ENCODE results near the gene TRAPPC10. TPM values are rescaled to one million over a fixed set of nuclear protein-coding genes. Genes with fewer than 3 reads are reported as not detected.

The TRAPPC10 gene
- total and polyA plus RNA-seq, 2 donors (not counting 1 experiment from before 2014, with no cell fraction given), result 15.4 to 22.0 TPM

DNA sequence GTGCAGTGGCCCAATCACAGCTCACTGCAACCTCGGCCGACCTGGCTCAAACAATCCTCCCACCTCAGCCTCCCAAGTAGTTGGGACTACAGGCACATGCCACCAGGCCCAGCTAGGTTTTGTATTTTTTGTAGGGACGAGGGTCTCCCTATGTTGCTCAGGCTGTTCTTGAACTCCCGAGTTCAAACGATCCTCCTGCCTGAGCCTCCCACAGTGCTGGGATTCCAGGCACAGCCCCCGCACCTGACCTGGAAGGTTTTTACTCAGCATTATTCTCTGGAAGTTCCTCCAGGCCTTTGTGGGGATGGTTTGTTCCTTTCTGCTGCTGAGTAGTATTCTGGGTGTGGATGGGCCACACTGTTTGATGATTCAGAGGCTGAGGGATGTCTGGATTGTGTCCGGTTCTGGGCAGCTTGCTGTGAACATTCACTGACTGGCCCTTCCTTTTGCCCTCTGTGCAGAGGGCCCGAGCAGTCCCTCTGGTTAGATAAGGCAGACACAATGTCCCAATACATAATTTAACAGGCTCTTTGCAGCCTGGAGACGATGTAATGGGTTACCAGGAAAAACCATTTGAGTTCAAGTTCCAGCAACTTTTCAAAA lies 6.0 kb upstream of the TRAPPC10 start:
- Histone ChIP-seq H3K79me2 (ENCODE audit: control insufficient read depth, insufficient read depth, low read length) (no peaks in the 10 kb centered on the region), H3K4me2 (ENCODE audit: extremely low read depth, insufficient read depth, low read length) (no peak overlapping the region), H3K27ac (ENCODE audit: insufficient read depth, low read length) (peak overlapping the region; percentile 33), H3K4me1 (ENCODE audit: control insufficient read depth, extremely low read depth, insufficient read depth, low read length) (peaks cover 9% of the 10 kb centered on the region), H2AFZ (ENCODE audit: low read length) (peak overlapping the region; percentile 21), H3K9me3 (ENCODE audit: control insufficient read depth, insufficient read depth, low read depth, low read length) (no peaks in the 10 kb centered on the region), H3K4me3 (replicated peaks in 1 of 4; ENCODE audit: control extremely low read depth in 1 of 4, insufficient read depth in 1 of 4, low read depth in 3 of 4, low read length in 4 of 4) (no peak overlapping the region), H3K9ac (ENCODE audit: insufficient read depth, low read length) (peak overlapping the region; percentile 13), H3K36me3 (ENCODE audit: control insufficient read depth, insufficient read depth, low read length) (no peaks in the 10 kb centered on the region), H4K20me1 (ENCODE audit: control insufficient read depth, extremely low read depth, insufficient read depth, low read length) (no peaks in the 10 kb centered on the region), H3K27me3 (ENCODE audit: control insufficient read depth, insufficient read depth, low read length) (no peaks in the 10 kb centered on the region)
- DNase-seq (ENCODE audit: low read depth in 2 of 2), result peak; percentile 77 to 98
- no peak for TF ChIP-seq EZH2 (IDR thresholded peaks at IDR 0.05; ENCODE audit: low read length, missing control alignments)
- no peak for TF ChIP-seq CTCF (conservative IDR thresholded peaks at IDR 0.05 in 1 of 2, IDR thresholded peaks at IDR 0.05 in 1 of 2; ENCODE audit: low read depth in 1 of 2, low read length in 2 of 2)

DNA sequence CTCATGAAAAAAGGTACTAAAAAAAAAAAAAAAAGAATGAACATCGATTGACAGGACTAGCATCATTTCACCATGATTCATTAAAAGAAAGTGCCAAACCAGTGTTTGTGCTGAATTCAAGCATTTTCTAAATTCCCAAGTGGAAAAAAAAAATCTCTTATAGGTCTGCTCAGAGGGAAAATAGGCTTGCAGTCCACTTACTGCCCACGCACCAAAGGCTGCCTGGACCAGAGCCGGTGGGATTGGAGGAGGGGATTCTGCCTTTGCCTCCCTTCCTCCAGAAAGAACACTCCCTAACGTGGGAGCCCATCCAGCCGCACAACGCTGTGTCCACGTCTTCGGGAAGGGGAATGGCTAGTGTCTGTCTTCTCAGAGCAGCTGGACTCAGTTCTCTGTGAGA lies 5.5 kb upstream of the TRAPPC10 start:
- no peaks in the 10 kb centered on the region for H3K79me2 ChIP-seq (ENCODE audit: control insufficient read depth, insufficient read depth, low read length)
- no peak overlapping the region for H3K4me2 ChIP-seq (ENCODE audit: extremely low read depth, insufficient read depth, low read length)
- H2AFZ ChIP-seq (ENCODE audit: low read length), result peak overlapping the region; percentile 75
- H4K20me1 ChIP-seq (ENCODE audit: control insufficient read depth, extremely low read depth, insufficient read depth, low read length), result no peaks in the 10 kb centered on the region
- H3K4me1 ChIP-seq (ENCODE audit: control insufficient read depth, extremely low read depth, insufficient read depth, low read length), result peaks cover 9% of the 10 kb centered on the region
- DNase-seq (ENCODE audit: low read depth in 2 of 2), result peak in 1 of 2 donors; percentile 94
- TF ChIP-seq CTCF (conservative IDR thresholded peaks at IDR 0.05 in 1 of 2, IDR thresholded peaks at IDR 0.05 in 1 of 2; ENCODE audit: low read depth in 1 of 2, low read length in 2 of 2) (no peak), EZH2 (IDR thresholded peaks at IDR 0.05; ENCODE audit: low read length, missing control alignments) (no peak)
- H3K36me3 ChIP-seq (ENCODE audit: control insufficient read depth, insufficient read depth, low read length), result no peaks in the 10 kb centered on the region
- no peaks in the 10 kb centered on the region for H3K9me3 ChIP-seq (ENCODE audit: control insufficient read depth, insufficient read depth, low read depth, low read length)
- no peaks in the 10 kb centered on the region for H3K27me3 ChIP-seq (ENCODE audit: control insufficient read depth, insufficient read depth, low read length)
- no peak overlapping the region for H3K4me3 ChIP-seq (replicated peaks in 1 of 4; ENCODE audit: control extremely low read depth in 1 of 4, insufficient read depth in 1 of 4, low read depth in 3 of 4, low read length in 4 of 4)
- H3K27ac ChIP-seq (ENCODE audit: insufficient read depth, low read length), result peak overlapping the region; percentile 33
- no peak overlapping the region for H3K9ac ChIP-seq (ENCODE audit: insufficient read depth, low read length)

GRCh38 chr21:44010429-44010828 lies 1.7 kb upstream of the TRAPPC10 start:
- Histone ChIP-seq H3K4me3 (replicated peaks in 1 of 4; ENCODE audit: control extremely low read depth in 1 of 4, insufficient read depth in 1 of 4, low read depth in 3 of 4, low read length in 4 of 4) (no peak overlapping the region), H3K27me3 (ENCODE audit: control insufficient read depth, insufficient read depth, low read length) (no peaks in the 10 kb centered on the region), H3K9me3 (ENCODE audit: control insufficient read depth, insufficient read depth, low read depth, low read length) (no peaks in the 10 kb centered on the region), H3K79me2 (ENCODE audit: control insufficient read depth, insufficient read depth, low read length) (peaks cover 30% of the 10 kb centered on the region), H4K20me1 (ENCODE audit: control insufficient read depth, extremely low read depth, insufficient read depth, low read length) (no peaks in the 10 kb centered on the region), H3K4me1 (ENCODE audit: control insufficient read depth, extremely low read depth, insufficient read depth, low read length) (peaks cover 14% of the 10 kb centered on the region), H3K36me3 (ENCODE audit: control insufficient read depth, insufficient read depth, low read length) (no peaks in the 10 kb centered on the region), H3K4me2 (ENCODE audit: extremely low read depth, insufficient read depth, low read length) (no peak overlapping the region), H2AFZ (ENCODE audit: low read length) (no peak overlapping the region), H3K27ac (ENCODE audit: insufficient read depth, low read length) (no peak overlapping the region), H3K9ac (ENCODE audit: insufficient read depth, low read length) (no peak overlapping the region)
- no peak for TF ChIP-seq EZH2 (IDR thresholded peaks at IDR 0.05; ENCODE audit: low read length, missing control alignments)
- no peak for TF ChIP-seq CTCF (conservative IDR thresholded peaks at IDR 0.05 in 1 of 2, IDR thresholded peaks at IDR 0.05 in 1 of 2; ENCODE audit: low read depth in 1 of 2, low read length in 2 of 2)
- DNase-seq (ENCODE audit: low read depth in 2 of 2), result no peak

Measured in fibroblast of lung (primary cell).